HUDEP-2 (cell line): ENCODE measurements around the gene ENO2.
"Not testable (repeated sequence)": the region's sequence is repeated elsewhere in the genome, so short reads cannot be mapped to it uniquely, and the experiment has no call there.

Experiments
- DNase-seq, 76 experiments: peaks; one replicate each; lab custom pipeline; 2025; ENCODE audit not compliant: unreplicated experiment in 76 of 76; lab: John Stamatoyannopoulos, UW

ENO2 gene

GRCh38 chr12:6884539-6884938 lies 29.8 kb upstream of the ENO2 start:
- DNase-seq, result no peak

DNA sequence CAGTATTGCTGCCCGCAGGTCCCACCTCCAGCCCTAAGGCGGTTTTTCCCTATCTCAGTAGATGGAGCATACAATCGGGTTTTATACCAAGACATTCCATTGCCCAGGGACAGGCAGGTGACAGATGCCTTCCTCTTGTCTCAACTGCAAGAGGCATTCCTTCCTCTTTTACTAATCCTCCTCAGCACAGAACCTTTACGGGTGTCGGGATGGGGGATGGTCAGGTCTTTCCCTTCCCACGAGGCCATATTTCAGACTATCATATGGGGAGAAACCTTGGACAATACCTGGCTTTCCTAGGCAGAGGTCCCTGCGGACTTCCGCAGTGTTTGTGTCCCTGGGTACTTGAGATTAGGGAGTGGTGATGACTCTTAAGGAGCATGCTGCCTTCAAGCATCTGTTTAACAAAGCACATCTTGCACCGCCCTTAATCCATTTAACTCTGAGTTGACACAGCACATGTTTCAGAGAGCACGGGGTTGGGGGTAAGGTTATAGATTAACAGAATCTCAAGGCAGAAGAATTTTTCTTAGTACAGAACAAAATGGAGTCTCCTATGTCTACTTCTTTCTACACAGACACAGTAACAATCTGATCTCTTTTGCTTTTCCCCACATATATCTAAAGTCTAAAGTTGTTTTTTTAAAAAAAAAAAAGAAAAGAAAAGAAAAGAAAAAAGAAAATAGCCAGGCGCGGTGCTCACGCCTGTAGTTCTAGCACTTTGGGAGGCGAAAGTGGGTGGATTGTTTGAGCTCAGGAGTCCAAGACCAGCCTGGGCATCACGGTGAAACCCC lies 28.0 kb upstream of the ENO2 start:
- DNase-seq, result not testable (repeated sequence)

DNA sequence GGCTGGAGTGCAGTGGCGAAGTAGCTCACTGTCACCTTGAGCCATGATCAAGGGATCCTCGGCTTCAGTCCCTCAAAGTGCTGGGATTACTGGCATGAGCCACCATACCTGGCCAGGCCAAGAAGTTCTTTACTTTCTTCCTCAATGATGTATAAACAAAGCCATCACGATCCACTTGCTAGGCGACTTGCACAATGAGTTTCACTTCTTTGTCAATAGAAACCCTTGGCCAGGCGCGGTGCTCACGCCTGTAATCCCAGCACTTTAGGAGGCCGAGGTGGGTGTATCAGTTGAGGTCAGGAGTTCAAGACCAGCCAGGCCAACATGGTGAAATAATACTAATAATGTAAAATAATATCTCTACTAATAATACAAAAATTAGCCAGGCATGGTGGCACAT lies 26.9 kb upstream of the ENO2 start:
- DNase-seq, result no peak

DNA sequence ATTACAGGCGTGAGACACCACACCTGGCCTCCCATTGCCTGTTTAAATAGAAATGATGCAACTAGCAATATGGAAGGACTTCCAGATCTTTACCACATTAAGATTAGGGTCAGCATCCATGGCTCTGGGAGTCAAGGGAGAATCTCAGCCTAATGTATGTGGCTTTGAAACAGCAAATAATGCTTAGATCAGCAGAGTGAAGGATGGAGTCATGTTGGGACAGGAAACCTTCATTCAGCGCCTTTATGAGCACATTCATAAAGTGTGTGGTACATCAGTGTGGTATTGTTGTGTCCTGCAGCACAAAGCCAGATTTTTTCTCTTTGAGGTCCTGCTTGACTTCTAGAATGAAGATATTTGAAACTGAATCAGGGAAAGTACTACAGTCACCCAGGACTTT lies 26.0 kb upstream of the ENO2 start:
- DNase-seq, result no peak

DNA sequence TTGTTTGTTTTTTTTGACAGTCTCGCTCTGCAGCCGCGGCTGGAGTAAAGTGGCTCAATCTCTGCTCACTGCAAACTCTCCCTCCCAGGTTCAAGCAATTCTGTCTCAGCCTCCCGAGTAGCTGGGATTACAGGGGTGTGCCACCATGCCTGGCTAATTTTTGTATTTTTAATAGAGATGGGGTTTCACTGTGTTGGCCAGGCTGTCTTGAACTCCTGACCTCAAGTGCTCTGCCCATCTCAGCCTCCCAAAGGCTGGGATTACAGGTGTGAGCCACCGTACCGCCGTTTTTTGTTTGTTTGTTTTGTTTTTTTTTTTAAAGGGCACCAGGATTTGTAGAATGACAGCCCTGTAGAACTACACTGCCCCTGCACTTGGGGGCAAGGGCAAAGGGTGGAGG lies 25.6 kb upstream of the ENO2 start:
- DNase-seq, result not testable (repeated sequence)

- not testable (repeated sequence) for DNase-seq
Measured at GRCh38 chr12:6889775-6890573, 24.4 kb upstream of the ENO2 start.

DNA sequence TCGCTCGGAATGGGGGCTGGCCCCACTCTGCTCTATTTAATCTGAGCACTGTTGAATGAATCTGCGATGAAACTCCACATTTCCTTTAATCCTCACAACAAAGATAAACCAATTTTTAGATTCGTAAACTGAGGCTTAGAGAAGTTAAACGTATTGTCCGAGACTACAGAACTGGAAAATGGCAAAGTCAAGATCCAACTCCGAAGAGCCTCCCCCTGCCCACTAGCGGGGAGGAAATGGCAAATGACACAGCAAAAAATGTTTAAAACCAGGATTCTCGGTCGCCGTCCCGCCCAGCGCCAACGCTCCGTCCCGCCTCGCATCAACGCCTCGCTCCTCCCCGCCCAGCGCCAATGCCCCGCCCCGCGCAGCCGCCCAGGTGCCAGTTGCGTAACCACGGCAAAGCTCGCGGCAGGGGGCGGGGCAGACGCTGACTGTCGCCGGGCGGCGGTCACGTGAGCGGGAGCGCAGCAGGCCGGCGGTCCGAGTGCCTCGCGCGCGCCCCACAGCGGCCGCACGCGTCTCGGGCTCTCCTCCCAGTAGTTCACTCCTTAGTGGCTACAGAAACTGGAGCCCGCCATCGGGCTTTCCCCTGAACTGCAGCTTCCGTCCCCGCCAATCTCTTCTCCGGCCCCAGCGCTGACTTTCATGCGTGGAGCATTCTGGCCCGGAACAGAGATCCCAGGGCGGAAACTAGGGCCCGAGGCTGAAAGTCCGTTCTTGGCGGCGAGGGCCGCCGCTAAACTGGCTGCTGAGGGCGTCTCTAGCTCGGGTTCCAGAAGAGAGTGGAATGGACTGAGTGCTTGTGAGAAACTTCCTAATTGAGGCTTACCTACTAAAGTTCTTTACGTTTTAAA lies 23.4 kb upstream of the ENO2 start:
- DNase-seq, result peak in 75 of 76 experiments; percentile 57 to 98 (median 96)

DNA sequence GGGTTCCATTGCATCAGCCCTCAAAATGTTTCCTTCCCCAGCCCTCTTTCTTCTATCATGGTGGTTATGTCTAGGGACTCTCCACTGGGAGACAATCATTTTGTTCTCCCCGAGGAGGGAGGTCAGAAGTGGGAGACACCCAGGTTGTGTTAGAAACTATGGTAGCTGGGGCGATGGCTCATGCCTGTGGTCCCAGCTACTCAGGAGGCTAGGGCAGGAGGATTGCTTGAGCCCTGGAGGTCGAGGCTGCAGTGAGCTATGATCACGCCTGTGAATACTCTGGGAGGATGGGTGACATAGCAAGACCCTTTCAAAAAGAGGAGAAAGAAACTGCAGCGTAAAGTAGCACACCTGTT lies 22.8 kb upstream of the ENO2 start:
- DNase-seq, result peak in 1 of 76 experiments; percentile 16

DNA sequence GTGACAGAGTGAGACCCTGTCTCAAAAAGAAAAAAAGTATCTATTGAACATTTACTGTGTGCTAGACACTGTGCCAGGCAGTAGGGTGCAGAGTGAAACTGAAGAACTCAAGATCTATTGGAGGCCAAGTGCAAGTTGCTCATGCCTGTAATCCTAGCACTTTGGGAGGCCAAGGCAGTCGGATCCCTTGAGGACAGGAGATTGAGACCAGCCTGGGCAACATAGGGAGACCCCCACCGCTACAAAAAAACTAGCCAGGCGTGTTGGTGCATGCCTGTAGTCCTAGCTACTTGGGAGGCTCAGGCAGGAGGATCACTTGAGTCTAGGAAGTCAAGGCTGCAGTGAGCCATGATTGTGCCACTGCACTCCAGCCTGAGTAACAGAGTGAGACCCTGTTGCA lies 21.7 kb upstream of the ENO2 start:
- not testable (repeated sequence) for DNase-seq

- DNase-seq, result no peak
Measured at GRCh38 chr12:6894321-6894720, 20.1 kb upstream of the ENO2 start.

DNA sequence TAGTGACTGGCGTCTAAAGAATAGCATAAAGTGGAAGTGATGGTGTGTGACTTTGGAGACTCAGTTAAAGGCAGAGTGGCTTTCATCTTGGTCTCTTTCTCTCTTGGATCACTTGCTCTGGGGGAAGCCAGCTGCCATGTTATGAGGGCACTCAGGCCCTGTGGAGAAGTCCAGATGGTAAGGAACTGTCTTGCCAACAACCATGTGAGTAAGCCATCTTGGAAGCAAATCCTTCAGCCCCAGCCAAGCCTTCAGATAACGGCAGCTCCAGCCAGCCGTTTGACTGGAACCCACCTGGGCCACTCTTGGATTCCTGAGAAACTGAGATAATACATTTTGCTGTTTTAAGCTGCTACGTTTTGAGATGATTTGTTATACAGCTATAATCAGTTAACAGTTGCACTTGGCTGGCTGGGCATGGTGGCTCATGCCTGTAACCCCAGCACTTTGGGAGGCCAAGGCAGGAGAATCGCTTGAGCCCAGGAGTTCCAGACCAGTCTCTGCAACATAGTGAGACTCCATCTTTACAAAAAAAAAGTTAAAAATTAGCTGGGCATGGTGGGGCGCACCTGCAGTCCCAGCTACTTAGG lies 17.4 kb upstream of the ENO2 start:
- DNase-seq, result no peak

- no peak for DNase-seq
Measured at GRCh38 chr12:6899427-6899826, 15.0 kb upstream of the ENO2 start.

DNA sequence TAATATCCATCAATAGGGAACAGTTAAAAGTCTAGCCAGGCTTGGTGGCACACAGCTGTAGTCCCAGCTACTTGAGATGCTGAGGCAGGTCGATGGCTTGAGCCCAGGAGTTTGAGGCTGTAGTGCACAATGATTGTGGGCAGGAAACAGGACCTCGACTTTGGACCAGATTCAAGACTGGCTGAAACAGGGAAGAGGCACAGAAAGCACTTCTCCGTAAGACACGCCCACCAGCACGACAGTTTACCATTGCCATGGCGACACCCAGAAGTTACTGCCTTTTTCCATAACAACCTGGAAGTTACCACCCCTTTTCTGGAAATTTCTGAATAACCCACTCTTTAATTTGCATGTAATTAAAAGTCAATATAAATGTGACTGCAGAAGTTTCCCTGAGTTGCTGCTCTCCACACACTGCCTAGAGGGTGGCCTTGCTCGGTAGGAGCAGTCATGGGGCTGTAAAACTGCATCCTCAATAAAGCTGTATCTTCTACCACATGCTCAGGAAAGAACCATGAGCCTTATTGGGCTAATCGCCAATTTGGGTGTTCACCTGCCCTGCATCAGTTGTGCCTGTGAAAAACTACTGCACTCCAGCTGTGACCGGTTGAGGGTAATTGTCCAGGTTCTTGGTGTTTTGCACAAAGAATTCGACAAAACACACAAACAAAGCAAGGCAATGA lies 14.4 kb upstream of the ENO2 start:
- peak in 58 of 76 experiments; percentile 9 to 77 (median 42) for DNase-seq

- no peak for DNase-seq
Measured at GRCh38 chr12:6902448-6902847, 11.9 kb upstream of the ENO2 start.

DNA sequence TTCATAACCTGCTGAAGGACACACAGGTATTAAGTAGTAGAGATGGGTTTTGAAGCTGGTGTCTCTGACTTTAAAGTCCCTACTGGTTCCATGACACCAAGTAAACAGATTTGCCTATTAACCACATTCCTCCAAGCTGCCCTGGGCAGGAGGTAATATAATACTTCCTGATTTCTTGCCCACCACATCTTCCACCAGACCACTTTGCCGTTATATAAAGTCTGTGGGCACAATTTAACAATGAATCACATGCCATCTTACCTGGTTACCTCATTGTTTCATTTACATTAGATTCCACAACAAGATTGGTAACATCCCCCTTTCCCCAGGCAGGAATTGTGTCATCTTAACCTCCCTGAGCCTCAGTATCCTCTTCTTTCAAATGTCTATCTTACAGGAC lies 10.7 kb upstream of the ENO2 start:
- DNase-seq, result no peak

GRCh38 chr12:6904280-6905276 lies 9.8 kb upstream of the ENO2 start, which contains the start of gene LRRC23:
Gene LRRC23 (plus strand): TSS chr12:6904822. CDS start chr12:6905634, 812 bp downstream.
- peak in 75 of 76 experiments; percentile 24 to 96 (median 89) for DNase-seq

- DNase-seq, result no peak
Measured at GRCh38 chr12:6905414-6906040, 8.9 kb upstream of the ENO2 start.

DNA sequence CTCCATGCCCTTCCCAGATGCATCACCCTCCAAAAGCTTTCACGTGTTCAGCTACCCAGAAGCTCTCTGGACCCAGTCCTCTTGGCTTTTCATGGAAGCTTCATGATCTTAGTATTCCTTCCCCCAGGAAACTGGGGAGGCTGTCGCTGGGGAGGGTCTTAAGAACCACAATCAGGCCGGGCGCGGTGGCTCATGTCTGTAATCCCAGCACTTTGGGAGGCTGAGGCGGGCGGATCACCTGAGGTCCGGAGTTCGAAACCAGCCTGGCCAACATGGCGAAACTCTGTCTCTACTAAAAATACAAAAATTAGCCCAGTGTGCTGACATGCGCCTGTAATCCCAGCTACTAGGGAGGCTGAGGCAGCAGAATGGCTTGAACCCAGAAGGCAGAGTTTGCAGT lies 6.2 kb upstream of the ENO2 start:
- DNase-seq, result not testable (repeated sequence)
